Measurements from ENCODE around the gene NOSTRIN.

GRCh38 chr2:168912901-168913369 lies 110.5 kb downstream of the NOSTRIN start:
- TF ChIP-seq CTCF (IDR thresholded peaks at IDR 0.05) (no peak), POLR2A (IDR thresholded peaks at IDR 0.05) (no peak), EP300 (IDR thresholded peaks at IDR 0.05; ENCODE audit: low read depth) (no peak), POLR2AphosphoS5 (IDR thresholded peaks at IDR 0.05) (no peak)
